HEK293T (cell line): ENCODE data around the gene SMAD4.

Source experiments
- CTCF ChIA-PET: fragments of 350-600 bp; formaldehyde crosslinking; extraction: SDS; loops from one replicate; lab custom pipeline; 2021; ENCODE audit warnings: antibody characterized with exemption, inconsistent platforms; lab: Yijun Ruan, JAX
- POLR2A ChIA-PET: fragments of 350-600 bp; formaldehyde crosslinking; extraction: SDS; loops from one replicate; lab custom pipeline; 2020; ENCODE audit warnings: antibody characterized with exemption, inconsistent platforms; lab: Yijun Ruan, JAX
- DNase-seq: peaks from one replicate; pipeline ENCODE4 v3.0.0; 2012; ENCODE audit warnings: mixed read lengths; ENCODE audit errors: extremely low spot score
- ARNT ChIP-seq: fragments of 450-650 bp; IDR thresholded peaks from 2 replicates; pipeline ENCODE4 v1.6.1; 2017; ENCODE audit warnings: mild to moderate bottlenecking
- BHLHE40 ChIP-seq: fragments of 450-650 bp; IDR thresholded peaks from 2 replicates; pipeline ENCODE4 v1.6.1; 2016; ENCODE audit warnings: mild to moderate bottlenecking, moderate library complexity, borderline replicate concordance
- CTBP1 ChIP-seq: fragments of 450-650 bp; IDR thresholded peaks from 2 replicates; pipeline ENCODE4 v1.6.1; 2016; ENCODE audit warnings: borderline replicate concordance
- ELF4 ChIP-seq: fragments of 450-650 bp; IDR thresholded peaks from 2 replicates; pipeline ENCODE4 v1.6.1; 2017; ENCODE audit warnings: antibody characterized with exemption
- FOXA1 ChIP-seq: fragments of 450-650 bp; IDR thresholded peaks from 2 replicates; pipeline ENCODE4 v1.6.1; 2016; ENCODE audit warnings: mild to moderate bottlenecking
- FOXK2 ChIP-seq: fragments of 450-650 bp; IDR thresholded peaks from 2 replicates; pipeline ENCODE4 v1.6.1; 2016; ENCODE audit warnings: mild to moderate bottlenecking
- FOXM1 ChIP-seq: fragments of 450-650 bp; IDR thresholded peaks from 2 replicates; pipeline ENCODE4 v1.6.1; 2017; ENCODE audit warnings: mild to moderate bottlenecking, borderline replicate concordance
- HDGF ChIP-seq: fragments of 450-650 bp; IDR thresholded peaks from 2 replicates; pipeline ENCODE4 v1.6.1; 2017; ENCODE audit warnings: antibody characterized with exemption, borderline replicate concordance
- L3MBTL2 ChIP-seq: fragments of 450-650 bp; conservative IDR thresholded peaks from 2 replicates; pipeline ENCODE4 v1.6.1; 2016; ENCODE audit warnings: mild to moderate bottlenecking
- LEF1 ChIP-seq: fragments of 450-650 bp; IDR thresholded peaks from 2 replicates; pipeline ENCODE4 v1.6.1; 2017; ENCODE audit warnings: mild to moderate bottlenecking, borderline replicate concordance
- NFRKB ChIP-seq: fragments of 450-650 bp; IDR thresholded peaks from 2 replicates; pipeline ENCODE4 v1.6.1; 2016; ENCODE audit warnings: mild to moderate bottlenecking, moderate library complexity
- SP1 ChIP-seq: fragments of 450-650 bp; IDR thresholded peaks from 2 replicates; pipeline ENCODE4 v1.6.1; 2017
- SUZ12 ChIP-seq: fragments of 450-650 bp; IDR thresholded peaks from 2 replicates; pipeline ENCODE4 v1.6.1; 2016; ENCODE audit warnings: mild to moderate bottlenecking
- TARDBP ChIP-seq: fragments of 450-650 bp; IDR thresholded peaks from 2 replicates; pipeline ENCODE4 v1.6.1; 2016
- ZNF384 ChIP-seq: fragments of 450-650 bp; IDR thresholded peaks from 2 replicates; pipeline ENCODE4 v1.6.1; 2016
- TF ChIP-seq, protein P1 (sequence below): fragments of 450-650 bp; IDR thresholded peaks from 2 replicates; pipeline ENCODE4 v1.6.1; 2016

SMAD4 gene

DNA sequence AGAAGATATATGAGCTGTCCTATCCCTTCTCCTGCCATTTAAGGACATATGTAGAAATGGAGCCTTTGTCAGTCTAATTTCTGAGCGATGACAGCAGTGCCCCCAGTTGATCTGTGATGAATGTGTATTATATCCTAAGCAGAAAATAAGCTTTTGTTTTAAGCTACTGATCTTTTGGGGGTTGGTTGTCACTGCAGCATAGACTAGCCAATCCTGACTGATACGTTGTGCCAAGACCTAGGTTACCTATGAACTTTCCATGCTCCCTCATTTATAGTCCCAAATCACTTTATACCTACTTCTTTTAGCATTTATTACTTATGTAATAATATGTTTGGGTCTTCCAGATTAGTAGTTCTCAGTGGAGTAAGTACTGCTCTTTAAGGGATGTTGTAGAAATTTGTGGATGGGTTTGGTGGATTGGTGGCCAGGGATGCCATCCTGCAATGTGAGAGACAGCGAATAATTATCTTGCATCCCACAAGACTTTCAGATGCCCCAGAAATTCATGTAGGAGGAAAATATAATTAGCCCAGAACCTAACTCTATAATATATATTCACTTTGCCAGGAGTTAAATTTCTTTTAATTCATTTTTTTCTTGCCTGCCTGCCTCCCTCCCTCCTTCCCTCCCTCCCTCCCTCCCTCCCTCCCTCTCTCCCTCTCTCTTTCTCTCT, 11.8 kb downstream of the SMAD4 start:
- TF ChIP-seq, protein P1, sequence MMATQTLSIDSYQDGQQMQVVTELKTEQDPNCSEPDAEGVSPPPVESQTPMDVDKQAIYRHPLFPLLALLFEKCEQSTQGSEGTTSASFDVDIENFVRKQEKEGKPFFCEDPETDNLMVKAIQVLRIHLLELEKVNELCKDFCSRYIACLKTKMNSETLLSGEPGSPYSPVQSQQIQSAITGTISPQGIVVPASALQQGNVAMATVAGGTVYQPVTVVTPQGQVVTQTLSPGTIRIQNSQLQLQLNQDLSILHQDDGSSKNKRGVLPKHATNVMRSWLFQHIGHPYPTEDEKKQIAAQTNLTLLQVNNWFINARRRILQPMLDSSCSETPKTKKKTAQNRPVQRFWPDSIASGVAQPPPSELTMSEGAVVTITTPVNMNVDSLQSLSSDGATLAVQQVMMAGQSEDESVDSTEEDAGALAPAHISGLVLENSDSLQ, result no peak
- TF ChIP-seq L3MBTL2 (no peak), SP1 (no peak), FOXK2 (no peak), HDGF (no peak), FOXA1 (no peak), ELF4 (no peak), ZNF384 (no peak), NFRKB (no peak), BHLHE40 (no peak), LEF1 (no peak)
- DNase-seq, result no peak
- CTCF ChIA-PET, result interaction anchor here (0.7 kb wide), 1 partner anchor 9 kb away, joined by 3 read pairs; no protein-coding TSS in a partner anchor
- POLR2A ChIA-PET, result interaction anchor here (0.8 kb wide), 1 partner anchor 74 kb away, joined by 3 read pairs; the partner anchor contains the start of gene ELAC1

GRCh38 chr18:51044928-51045585, 15.0 kb downstream of the SMAD4 start:
- POLR2A ChIA-PET, result interaction anchor here (1.7 kb wide), 1 partner anchor 15 kb away, joined by 5 read pairs; the partner anchor contains the start of gene SMAD4
- no peak for TF ChIP-seq LEF1
- TF ChIP-seq, protein P1, result peak; percentile 88
- TF ChIP-seq CTBP1, result peak; percentile 57; the same call in 1 of the 2 replicates
- TF ChIP-seq FOXK2, result no peak
- no peak for TF ChIP-seq ELF4
- TF ChIP-seq ARNT, result no peak
- TF ChIP-seq FOXA1, result no peak
- TF ChIP-seq HDGF, result no peak
- CTCF ChIA-PET, result interaction anchor here (1.2 kb wide), 1 partner anchor 10 kb away, joined by 3 read pairs; no protein-coding TSS in a partner anchor
- DNase-seq, result peak; percentile 7

DNA sequence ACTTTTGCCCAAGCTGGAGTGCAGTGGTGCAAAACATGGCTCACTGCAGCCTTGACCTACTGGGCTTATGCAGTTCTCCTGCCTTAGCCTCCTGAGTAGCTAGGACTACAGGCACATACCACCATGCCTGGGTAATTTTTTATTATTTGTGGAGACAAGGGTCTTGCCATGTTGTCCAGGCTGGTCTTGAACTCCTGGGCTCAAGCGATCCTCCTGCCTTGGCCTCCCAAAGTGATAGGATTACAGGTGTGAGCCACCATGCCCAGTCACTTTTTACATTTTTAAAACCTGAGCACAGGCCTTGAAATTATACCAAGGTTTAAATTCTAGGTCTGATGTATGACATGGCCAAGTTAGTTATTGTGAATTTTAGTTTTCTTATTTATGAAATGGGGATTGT, 18.2 kb downstream of the SMAD4 start:
- ChIA-PET CTCF (no interaction called here), POLR2A (interaction anchor here (1.4 kb wide), 1 partner anchor 18 kb away, joined by 3 read pairs; the partner anchor contains the start of gene SMAD4)
- no peak for DNase-seq
- TF ChIP-seq ELF4, result no peak
- TF ChIP-seq BHLHE40, result no peak
- TF ChIP-seq SUZ12, result no peak
- TF ChIP-seq FOXK2, result no peak
- no peak for TF ChIP-seq FOXM1
- TF ChIP-seq TARDBP, result no peak
- no peak for TF ChIP-seq CTBP1
- no peak for TF ChIP-seq SP1

GRCh38 chr18:51049137-51049536, 19.1 kb downstream of the SMAD4 start:
- POLR2A ChIA-PET, result no interaction called here
- TF ChIP-seq FOXK2 (no peak), LEF1 (no peak), CTBP1 (no peak), NFRKB (no peak), FOXA1 (no peak), ZNF384 (no peak), HDGF (no peak), FOXM1 (no peak), SUZ12 (no peak), ELF4 (no peak), TARDBP (no peak), SP1 (no peak), L3MBTL2 (no peak), BHLHE40 (no peak)
- TF ChIP-seq, protein P1, result no peak
- no peak for DNase-seq
- CTCF ChIA-PET, result no interaction called here

DNA sequence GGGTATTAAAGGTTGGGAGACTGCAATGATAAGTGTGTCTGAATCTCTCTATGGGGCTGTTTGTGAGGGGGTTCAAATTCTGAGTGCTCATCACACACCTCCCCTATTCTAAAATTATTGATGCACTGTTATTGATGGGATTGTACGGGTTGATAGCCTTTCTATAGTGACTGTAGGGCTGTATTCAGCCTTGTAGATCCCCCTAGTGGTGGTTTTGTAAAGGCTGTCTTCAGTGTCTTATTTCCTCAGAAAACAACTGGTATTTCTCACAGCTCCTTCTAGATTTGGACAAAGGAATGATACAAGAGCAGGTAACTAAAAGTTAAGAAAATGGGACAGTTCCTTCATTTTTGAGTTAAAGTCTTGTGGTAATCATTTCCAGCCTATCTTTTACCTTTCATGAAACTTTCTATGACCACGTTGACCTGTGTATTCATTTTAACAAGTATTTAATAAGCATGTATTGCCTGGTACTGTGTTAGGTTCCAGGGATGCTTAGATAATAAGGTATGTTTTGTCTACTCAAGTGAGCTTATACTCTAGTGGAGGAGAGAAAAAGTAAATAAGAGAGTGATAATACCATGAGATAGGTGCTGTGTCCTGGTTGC, 21.2 kb downstream of the SMAD4 start:
- POLR2A ChIA-PET, result no interaction called here
- peak; percentile 25 for DNase-seq
- CTCF ChIA-PET, result interaction anchor here (0.6 to 1.4 kb wide), 3 partner anchors 10 to 169 kb away, joined by 3 read pairs; no protein-coding TSS in a partner anchor
- TF ChIP-seq L3MBTL2 (no peak), NFRKB (no peak), ZNF384 (no peak), LEF1 (no peak), CTBP1 (no peak), ELF4 (no peak), BHLHE40 (no peak), FOXM1 (no peak), SP1 (no peak), SUZ12 (no peak), ARNT (no peak), FOXA1 (no peak), FOXK2 (no peak), TARDBP (no peak)
- TF ChIP-seq, protein P1, result no peak
